Measurements from ENCODE around the gene POU1F1. TPM values are rescaled to one million over a fixed set of nuclear protein-coding genes. Genes with fewer than 3 reads are reported as not detected.

POU1F1 gene
- total RNA-seq, 1 donor from 2014 or later = not detected

GRCh38 chr3:87225659-87226058 lies 50.7 kb downstream of the POU1F1 start:
- no peak for TF ChIP-seq CTCF (IDR thresholded peaks at IDR 0.05)
- H3K9me3 ChIP-seq = no peaks in the 10 kb centered on the region
- H3K4me3 ChIP-seq = no peak overlapping the region
- H3K36me3 ChIP-seq = no peaks in the 10 kb centered on the region
- DNase-seq = no peak
- intact Hi-C loops (cut with DNase I) = no loop called here
- H3K27ac ChIP-seq = no peak overlapping the region
- H3K4me1 ChIP-seq = peaks cover 25% of the 10 kb centered on the region
- no peak for ATAC-seq
- no peaks in the 10 kb centered on the region for H3K27me3 ChIP-seq

GRCh38 chr3:87219611-87220010 lies 56.8 kb downstream of the POU1F1 start:
- Histone ChIP-seq H3K9me3 (no peaks in the 10 kb centered on the region), H3K27ac (no peak overlapping the region), H3K36me3 (no peaks in the 10 kb centered on the region), H3K4me3 (no peak overlapping the region), H3K27me3 (peaks cover 9% of the 10 kb centered on the region), H3K4me1 (no peaks in the 10 kb centered on the region)
- no peak for TF ChIP-seq CTCF (IDR thresholded peaks at IDR 0.05)
- intact Hi-C loops (cut with DNase I) = no loop called here
- DNase-seq (no peak), ATAC-seq (no peak)

GRCh38 chr3:87218560-87218959 lies 57.8 kb downstream of the POU1F1 start:
- Histone ChIP-seq H3K27ac (no peak overlapping the region), H3K4me3 (no peak overlapping the region), H3K4me1 (no peaks in the 10 kb centered on the region), H3K9me3 (no peaks in the 10 kb centered on the region), H3K27me3 (peaks cover 9% of the 10 kb centered on the region), H3K36me3 (no peaks in the 10 kb centered on the region)
- no peak for TF ChIP-seq CTCF (IDR thresholded peaks at IDR 0.05)
- ATAC-seq = no peak
- no peak for DNase-seq
- intact Hi-C loops (cut with DNase I) = no loop called here

Small RNAs within 50 kb of the gene (microRNA-seq; reads per million reads assigned to microRNA genes)
- gene MIR4795 (ENCODE audit: borderline microRNAs expressed) = not detected

Other genes starting within 250 kb of the POU1F1 start
- 39.2 TPM for gene CHMP2B, start 49.3 kb downstream of the POU1F1 start, total RNA-seq

All from upper lobe of right lung (tissue), 1 donor.